Omental fat pad (tissue), 4 donors: ENCODE measurements around the gene NIBAN1. TPM values are rescaled to one million over a fixed set of nuclear protein-coding genes. Genes with fewer than 3 reads are reported as not detected.
A peak's percentile ranks its signal among the peaks of the same experiment; 100 is the strongest.

Experiments used
- ATAC-seq: fragments of 150-250 bp; one replicate; pipeline ENCODE4 v1.9.1; 2016; ENCODE audit warnings: mild to moderate bottlenecking, moderate library complexity; ENCODE audit not compliant: low FRiP score
- DNase-seq: peaks from one replicate; pipeline ENCODE4 v3.0.0-alpha.2; 2019; ENCODE audit warnings: low spot score
- total RNA-seq, 4 donors: library from RNA; depleted of rRNA; stranded (reverse); fragments of >200 nt; gene quantifications; one replicate each; pipeline ENCODE4 v1.1.0, GENCODE V29; 2016
- TF ChIP-seq, protein P1 (sequence below), 3 donors: fragments of 450-650 bp; IDR thresholded peaks; one replicate each; pipeline ENCODE4 v1.5.1; 2016 to 2017; ENCODE audit warnings: antibody characterized with exemption in 3 of 3, mild to moderate bottlenecking in 3 of 3, moderate library complexity in 2 of 3

The NIBAN1 gene
- total RNA-seq, 4 donors from 2014 or later: 10.7 to 34.7 (median 15.8) TPM

DNA sequence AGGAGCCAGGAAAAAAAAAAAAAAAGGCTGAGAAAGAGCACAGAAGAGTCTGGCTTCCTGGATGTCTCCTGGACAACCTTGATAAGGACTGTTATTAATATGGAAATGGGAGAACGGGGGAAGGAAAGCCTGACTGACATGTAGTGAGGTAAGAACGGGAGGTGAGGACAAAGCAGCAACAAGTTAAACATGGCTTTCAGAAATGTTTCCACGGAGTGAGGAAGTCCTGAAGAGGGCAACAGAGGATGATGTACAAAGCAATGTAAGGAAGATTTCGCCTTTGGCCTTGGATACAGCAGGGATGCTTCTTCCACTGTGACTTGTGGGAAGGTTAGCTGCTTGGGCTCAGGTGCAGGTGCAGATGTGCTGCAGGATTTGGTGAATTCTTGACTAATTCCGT lies 11.9 kb upstream of the NIBAN1 start:
- no peak for DNase-seq
- no peak for ATAC-seq
- TF ChIP-seq, protein P1, sequence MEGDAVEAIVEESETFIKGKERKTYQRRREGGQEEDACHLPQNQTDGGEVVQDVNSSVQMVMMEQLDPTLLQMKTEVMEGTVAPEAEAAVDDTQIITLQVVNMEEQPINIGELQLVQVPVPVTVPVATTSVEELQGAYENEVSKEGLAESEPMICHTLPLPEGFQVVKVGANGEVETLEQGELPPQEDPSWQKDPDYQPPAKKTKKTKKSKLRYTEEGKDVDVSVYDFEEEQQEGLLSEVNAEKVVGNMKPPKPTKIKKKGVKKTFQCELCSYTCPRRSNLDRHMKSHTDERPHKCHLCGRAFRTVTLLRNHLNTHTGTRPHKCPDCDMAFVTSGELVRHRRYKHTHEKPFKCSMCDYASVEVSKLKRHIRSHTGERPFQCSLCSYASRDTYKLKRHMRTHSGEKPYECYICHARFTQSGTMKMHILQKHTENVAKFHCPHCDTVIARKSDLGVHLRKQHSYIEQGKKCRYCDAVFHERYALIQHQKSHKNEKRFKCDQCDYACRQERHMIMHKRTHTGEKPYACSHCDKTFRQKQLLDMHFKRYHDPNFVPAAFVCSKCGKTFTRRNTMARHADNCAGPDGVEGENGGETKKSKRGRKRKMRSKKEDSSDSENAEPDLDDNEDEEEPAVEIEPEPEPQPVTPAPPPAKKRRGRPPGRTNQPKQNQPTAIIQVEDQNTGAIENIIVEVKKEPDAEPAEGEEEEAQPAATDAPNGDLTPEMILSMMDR (IDR thresholded peaks at IDR 0.05): no peak

DNA sequence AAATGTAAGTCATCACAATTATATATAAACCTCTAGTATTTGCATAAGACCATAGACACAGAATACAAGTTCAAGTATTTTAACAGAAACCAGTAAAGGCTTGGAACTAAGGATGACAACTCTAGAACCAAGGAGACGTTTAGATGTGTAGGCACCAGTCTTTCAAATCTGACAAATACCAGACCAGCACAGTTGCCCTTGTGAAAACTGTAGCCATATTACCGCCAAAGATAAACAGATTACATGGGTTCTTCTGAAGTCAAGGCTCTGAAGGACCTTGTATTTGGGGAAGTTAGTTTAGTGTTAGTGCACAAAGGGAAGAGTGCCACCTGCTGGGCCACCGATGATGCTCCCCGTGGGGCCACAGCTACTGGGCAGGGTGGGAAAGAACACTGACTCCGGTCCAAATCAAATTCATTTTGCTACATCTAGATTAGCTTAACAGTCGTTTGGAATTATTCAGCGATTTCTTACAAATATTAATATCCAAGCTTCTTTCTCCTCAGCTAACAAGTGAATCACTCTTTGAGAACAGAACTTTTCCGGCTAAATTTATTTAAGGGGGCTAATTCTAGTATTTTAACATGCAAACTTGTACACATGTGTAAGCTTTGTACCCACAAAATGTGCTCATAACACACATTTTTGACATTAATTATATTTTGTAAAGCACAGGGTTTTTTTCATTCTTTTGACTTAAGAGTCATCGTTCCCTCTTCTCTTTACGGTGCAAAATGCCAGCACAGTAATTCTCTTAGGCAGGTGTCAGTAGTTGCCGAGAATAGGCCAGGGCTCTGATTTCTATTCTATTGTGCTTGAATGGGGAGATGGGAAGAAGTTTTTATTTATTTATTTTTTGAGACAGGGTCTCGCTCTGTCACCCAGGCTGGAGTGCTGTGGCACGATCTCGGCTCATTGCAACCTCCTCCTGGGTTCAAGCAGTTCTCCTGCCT lies 8.0 kb upstream of the NIBAN1 start:
- TF ChIP-seq, protein P1 (IDR thresholded peaks at IDR 0.05): peak in 1 of 3 donors; percentile 59
- peak; percentile 45 for DNase-seq
- peak; percentile 85 for ATAC-seq

DNA sequence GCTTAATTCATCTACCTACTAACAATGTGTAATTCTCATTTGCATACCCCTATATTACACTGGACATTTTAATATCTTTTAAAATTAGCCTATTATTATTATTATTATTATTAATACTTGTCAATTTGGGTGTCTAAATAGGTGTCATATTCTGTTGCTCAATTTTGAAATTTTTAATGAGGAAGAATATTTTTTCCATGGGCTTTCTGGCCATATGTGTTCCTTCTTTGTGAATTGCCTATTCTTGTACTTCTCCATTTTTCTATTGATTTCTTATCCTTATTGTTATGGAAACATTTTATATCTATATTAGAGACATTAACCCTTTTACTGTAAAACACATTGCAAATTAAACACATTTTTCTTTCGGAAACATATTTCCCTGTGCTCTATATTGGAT lies 6.4 kb upstream of the NIBAN1 start:
- no peak for DNase-seq
- TF ChIP-seq, protein P1 (IDR thresholded peaks at IDR 0.05): no peak
- no peak for ATAC-seq

DNA sequence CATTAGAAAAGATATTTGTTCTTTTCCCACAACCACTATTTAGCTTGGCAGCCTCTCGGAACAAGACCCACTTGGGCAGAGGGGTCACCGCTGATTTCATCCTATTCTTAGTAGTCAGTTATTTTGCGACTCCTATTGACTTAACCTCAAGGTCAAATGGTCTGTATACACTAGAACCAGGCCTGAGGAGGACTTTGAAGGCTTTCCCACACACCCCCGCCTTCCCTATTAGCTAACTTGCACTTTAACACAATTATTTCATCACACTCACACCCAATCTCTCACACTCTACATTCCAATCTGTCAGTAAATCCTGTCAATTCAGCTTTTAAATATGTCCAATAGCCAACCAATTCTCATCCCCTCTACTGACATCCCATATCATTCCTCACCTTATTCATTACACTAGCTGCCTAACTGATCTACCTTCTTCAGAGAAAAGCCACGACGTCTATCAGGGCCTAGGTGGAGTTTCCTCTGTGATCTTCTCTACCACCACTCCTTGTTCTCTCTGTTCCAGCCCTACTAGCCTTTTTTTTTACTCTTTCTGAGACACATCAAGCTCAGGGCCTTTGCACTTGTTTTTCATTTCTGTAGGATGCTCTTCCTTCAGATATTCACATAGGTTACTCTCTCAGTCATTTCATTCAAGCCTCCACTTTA lies 1.0 kb upstream of the NIBAN1 start:
- no peak for DNase-seq
- ATAC-seq: no peak
- TF ChIP-seq, protein P1 (IDR thresholded peaks at IDR 0.05): no peak

DNA sequence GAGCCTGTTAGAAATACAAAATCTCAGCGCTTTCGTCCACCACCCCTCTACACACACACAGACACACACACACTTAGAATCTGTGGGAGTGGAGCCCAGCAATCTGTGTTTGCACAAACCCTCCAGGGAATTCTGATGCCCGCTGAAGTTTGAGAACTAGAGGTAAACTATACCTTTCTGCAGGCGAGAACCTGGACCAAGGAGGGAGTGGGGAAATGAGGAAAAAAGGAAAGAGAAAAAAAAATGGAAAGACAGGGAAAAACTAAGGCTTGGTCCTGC lies 468 bp upstream of the NIBAN1 start:
- no peak for ATAC-seq
- TF ChIP-seq, protein P1 (IDR thresholded peaks at IDR 0.05): no peak
- no peak for DNase-seq

DNA sequence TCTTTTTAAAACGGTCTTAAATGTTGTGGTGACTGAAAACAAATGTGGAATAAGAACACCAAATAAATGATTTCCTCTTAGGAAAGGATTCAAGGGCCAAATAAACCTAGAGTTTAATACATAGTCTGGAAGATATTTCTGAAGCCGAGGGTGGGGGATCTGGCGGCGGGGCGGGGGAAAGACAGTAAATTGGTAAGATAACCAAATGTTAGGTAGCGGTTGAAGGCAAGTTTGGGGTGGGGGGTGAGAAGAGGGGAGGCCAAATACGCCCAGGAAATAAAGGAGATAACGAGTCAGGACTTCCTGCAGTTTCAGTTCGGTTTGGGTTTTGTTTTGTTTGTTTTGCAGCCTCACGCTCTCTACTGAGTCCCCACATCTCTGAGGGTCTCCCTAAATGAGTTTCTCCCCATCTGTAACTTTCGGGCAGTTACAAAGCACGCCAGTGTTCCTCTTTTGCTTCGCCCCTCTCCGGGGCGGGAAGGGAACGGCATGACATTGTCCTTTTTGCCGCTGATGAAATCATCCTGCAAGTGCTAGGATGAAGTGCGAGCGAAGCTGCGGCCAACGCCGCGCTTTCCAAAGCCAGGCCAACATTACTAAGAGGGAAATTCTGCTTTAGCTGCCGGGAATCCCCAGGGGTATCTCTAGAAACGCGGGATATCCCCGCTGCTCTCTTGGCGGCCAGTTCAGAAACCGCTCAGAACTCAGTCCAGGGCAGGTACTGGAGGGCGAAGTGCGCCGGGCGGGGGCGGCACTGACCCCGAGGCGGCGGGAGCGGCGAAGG lies 844 bp downstream of the NIBAN1 start:
- TF ChIP-seq, protein P1 (IDR thresholded peaks at IDR 0.05): no peak
- ATAC-seq (peak; percentile 90), DNase-seq (no peak)
